ENCODE measurements around the gene DMXL1.

Gene DMXL1

DNA sequence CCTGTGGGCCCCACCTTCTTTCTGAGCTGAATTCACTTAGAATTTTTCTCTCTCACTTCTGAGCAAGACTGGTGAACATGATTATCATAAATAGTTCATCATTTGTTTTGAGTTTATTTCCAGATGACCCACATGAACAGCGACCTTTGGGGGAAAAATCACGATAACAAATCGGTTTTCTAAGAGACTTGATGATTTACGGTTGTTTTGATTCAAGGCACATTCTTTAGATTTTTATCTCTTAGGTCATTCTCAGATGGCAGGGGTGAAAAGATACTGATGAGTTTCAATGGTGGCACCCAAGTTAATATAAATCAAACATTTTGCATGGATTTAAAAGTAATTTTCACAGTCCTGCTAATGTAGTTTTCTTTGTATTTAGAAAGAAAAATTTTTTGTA lies 95.1 kb downstream of the DMXL1 start:
- Histone ChIP-seq H3K4me2 (ENCODE audit: low read depth, low read length) (no peak overlapping the region), H3K9me3 (replicated peaks; ENCODE audit: insufficient read depth, low read length) (no peaks in the 10 kb centered on the region)
- TF ChIP-seq EZH2 (optimal IDR thresholded peaks at IDR 0.05; ENCODE audit: low read depth, low read length) (no peak), CTCF (IDR thresholded peaks at IDR 0.05; ENCODE audit: low read length) (no peak), EZH2phosphoT487 (IDR thresholded peaks at IDR 0.05; ENCODE audit: low read length) (no peak)

DNA sequence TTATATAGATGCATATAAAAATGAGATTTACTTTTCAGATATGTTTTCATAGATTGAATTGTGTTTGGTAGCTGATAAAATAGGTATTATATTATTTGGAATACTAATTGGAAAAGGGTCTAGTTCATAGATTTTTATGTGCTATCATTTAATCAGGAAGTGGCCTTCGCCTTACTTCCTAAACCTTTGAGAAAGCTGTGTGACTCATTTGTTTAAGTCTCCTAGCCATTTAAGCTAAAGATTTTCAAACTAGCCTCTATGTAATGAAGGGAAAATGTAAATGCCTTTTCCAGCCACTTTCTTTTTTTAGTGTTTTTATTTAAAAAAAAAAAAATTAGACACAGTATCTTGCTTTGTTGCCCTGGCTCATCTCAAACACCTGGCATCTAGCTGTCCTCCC lies 97.5 kb downstream of the DMXL1 start:
- TF ChIP-seq CTCF (IDR thresholded peaks at IDR 0.05; ENCODE audit: low read length) (no peak), EZH2phosphoT487 (IDR thresholded peaks at IDR 0.05; ENCODE audit: low read length) (no peak), EZH2 (optimal IDR thresholded peaks at IDR 0.05; ENCODE audit: low read depth, low read length) (no peak)
- H3K27ac ChIP-seq (ENCODE audit: low read length): no peak overlapping the region
- H4K20me1 ChIP-seq (ENCODE audit: insufficient read depth, low read length): no peaks in the 10 kb centered on the region
- no peaks in the 10 kb centered on the region for H3K9me2 ChIP-seq (replicated peaks; ENCODE audit: insufficient read depth, low read length)
- H2AFZ ChIP-seq (ENCODE audit: low read length): no peak overlapping the region
- no peaks in the 10 kb centered on the region for H3K4me1 ChIP-seq (ENCODE audit: low read length)
- no peaks in the 10 kb centered on the region for H3K79me2 ChIP-seq (ENCODE audit: low read length)
- H3K4me2 ChIP-seq (ENCODE audit: low read depth, low read length): no peak overlapping the region
- H3F3A ChIP-seq (ENCODE audit: insufficient read depth, low read length): no peaks in the 10 kb centered on the region
- DNase-seq: no peak
- no peak overlapping the region for H3K4me3 ChIP-seq (ENCODE audit: low read length)
- H3K9me3 ChIP-seq (replicated peaks; ENCODE audit: insufficient read depth, low read length): no peaks in the 10 kb centered on the region
- H3K9ac ChIP-seq (ENCODE audit: low read length): no peak overlapping the region
- no peaks in the 10 kb centered on the region for H3K27me3 ChIP-seq (replicated peaks; ENCODE audit: insufficient read depth, low read length)
- no peaks in the 10 kb centered on the region for H3K36me3 ChIP-seq (replicated peaks; ENCODE audit: insufficient read depth, low read length)

More for the DNA sequence above, 95.1 kb downstream of the DMXL1 start:
- Histone ChIP-seq H3K79me2 (ENCODE audit: low read length) (no peaks in the 10 kb centered on the region), H3K27me3 (replicated peaks; ENCODE audit: insufficient read depth, low read length) (no peaks in the 10 kb centered on the region), H2AFZ (ENCODE audit: low read length) (no peak overlapping the region), H3K27ac (ENCODE audit: low read length) (no peak overlapping the region), H3K9ac (ENCODE audit: low read length) (no peak overlapping the region), H3K9me2 (replicated peaks; ENCODE audit: insufficient read depth, low read length) (no peaks in the 10 kb centered on the region), H3K4me1 (ENCODE audit: low read length) (no peaks in the 10 kb centered on the region), H4K20me1 (ENCODE audit: insufficient read depth, low read length) (no peaks in the 10 kb centered on the region), H3K4me3 (ENCODE audit: low read length) (no peak overlapping the region), H3K36me3 (replicated peaks; ENCODE audit: insufficient read depth, low read length) (no peaks in the 10 kb centered on the region), H3F3A (ENCODE audit: insufficient read depth, low read length) (no peaks in the 10 kb centered on the region)
- DNase-seq: no peak

DNA sequence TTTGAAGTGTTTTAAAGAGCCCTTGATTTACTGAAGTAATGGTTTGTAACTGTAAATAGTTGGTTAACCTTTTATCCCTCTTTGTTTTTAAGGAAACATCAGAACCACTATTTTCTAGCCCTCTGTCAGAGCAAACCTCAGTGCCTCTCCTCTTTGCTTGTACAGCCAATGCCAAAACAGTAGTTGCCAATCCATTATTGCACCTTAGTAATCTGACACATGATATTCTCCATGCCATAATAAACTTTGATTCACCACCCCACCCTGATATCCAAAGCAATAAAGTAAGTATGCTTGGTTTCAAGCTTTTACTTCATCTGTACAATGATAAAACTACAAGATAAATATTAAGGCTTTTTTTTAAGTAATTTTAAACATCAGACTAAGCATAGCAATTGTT lies 100.8 kb downstream of the DMXL1 start:
- Histone ChIP-seq H3K4me1 (ENCODE audit: low read length) (peaks cover 10% of the 10 kb centered on the region), H3K36me3 (replicated peaks; ENCODE audit: insufficient read depth, low read length) (no peaks in the 10 kb centered on the region), H3K9me2 (replicated peaks; ENCODE audit: insufficient read depth, low read length) (no peaks in the 10 kb centered on the region), H3K27me3 (replicated peaks; ENCODE audit: insufficient read depth, low read length) (no peaks in the 10 kb centered on the region), H3K9me3 (replicated peaks; ENCODE audit: insufficient read depth, low read length) (no peaks in the 10 kb centered on the region), H3K27ac (ENCODE audit: low read length) (no peak overlapping the region), H3F3A (ENCODE audit: insufficient read depth, low read length) (no peaks in the 10 kb centered on the region), H2AFZ (ENCODE audit: low read length) (no peak overlapping the region), H3K4me3 (ENCODE audit: low read length) (no peak overlapping the region), H3K4me2 (ENCODE audit: low read depth, low read length) (no peak overlapping the region), H3K9ac (ENCODE audit: low read length) (no peak overlapping the region), H4K20me1 (ENCODE audit: insufficient read depth, low read length) (no peaks in the 10 kb centered on the region), H3K79me2 (ENCODE audit: low read length) (no peaks in the 10 kb centered on the region)
- TF ChIP-seq EZH2 (optimal IDR thresholded peaks at IDR 0.05; ENCODE audit: low read depth, low read length) (no peak), CTCF (IDR thresholded peaks at IDR 0.05; ENCODE audit: low read length) (no peak), EZH2phosphoT487 (IDR thresholded peaks at IDR 0.05; ENCODE audit: low read length) (no peak)
- DNase-seq: no peak
